ENCODE results near the gene GDA.

- TF ChIP-seq CTCF (IDR thresholded peaks at IDR 0.05): no peak
- TF ChIP-seq POLR2A (IDR thresholded peaks at IDR 0.05): no peak
Measured at GRCh38 chr9:72134801-72135200, 14.4 kb upstream of the GDA start.

Measured in esophagus squamous epithelium (tissue), 4 donors.